Omental fat pad (tissue), 4 donors: Measurements from ENCODE around the gene B4GAT1. TPM values are rescaled to one million over a fixed set of nuclear protein-coding genes. Genes with fewer than 3 reads are reported as not detected.

Experiments
- ATAC-seq: fragments of 150-250 bp; one replicate; pipeline ENCODE4 v1.9.1; 2016; ENCODE audit warnings: mild to moderate bottlenecking, moderate library complexity; ENCODE audit not compliant: low FRiP score
- DNase-seq: peaks from one replicate; pipeline ENCODE4 v3.0.0-alpha.2; 2019; ENCODE audit warnings: low spot score
- total RNA-seq, 4 donors: library from RNA; depleted of rRNA; stranded (reverse); fragments of >200 nt; gene quantifications; one replicate each; pipeline ENCODE4 v1.1.0, GENCODE V29; 2016
- TF ChIP-seq, protein P1 (sequence below), 3 donors: fragments of 450-650 bp; IDR thresholded peaks; one replicate each; pipeline ENCODE4 v1.5.1; 2016 to 2017; ENCODE audit warnings: antibody characterized with exemption in 3 of 3, mild to moderate bottlenecking in 3 of 3, moderate library complexity in 2 of 3

B4GAT1 gene
- total RNA-seq, 4 donors from 2014 or later: 13.3 to 37.1 (median 21.1) TPM

DNA sequence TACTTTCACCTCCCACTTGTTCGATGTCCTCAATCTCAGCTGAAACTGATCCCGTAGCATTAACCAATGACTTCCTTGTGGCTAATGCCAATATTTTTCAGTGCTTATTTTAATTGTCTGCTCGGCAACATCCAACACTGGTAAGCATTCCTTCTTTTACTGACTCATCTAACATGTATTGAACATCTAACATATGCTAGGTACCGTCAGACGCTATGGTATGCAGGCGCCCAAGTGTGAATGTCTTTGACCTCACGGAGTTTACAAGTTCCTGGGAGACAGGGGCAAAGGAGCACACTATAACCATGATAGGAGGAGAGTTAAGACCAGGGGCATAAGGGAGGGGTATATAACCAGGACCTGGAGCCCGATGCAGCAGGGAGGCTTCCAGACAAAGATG is 4.3 kb downstream of the B4GAT1 start:
- ATAC-seq: no peak
- no peak for DNase-seq

GRCh38 chr11:66341502-66342126 is 5.8 kb downstream of the B4GAT1 start:
- TF ChIP-seq, protein P1, sequence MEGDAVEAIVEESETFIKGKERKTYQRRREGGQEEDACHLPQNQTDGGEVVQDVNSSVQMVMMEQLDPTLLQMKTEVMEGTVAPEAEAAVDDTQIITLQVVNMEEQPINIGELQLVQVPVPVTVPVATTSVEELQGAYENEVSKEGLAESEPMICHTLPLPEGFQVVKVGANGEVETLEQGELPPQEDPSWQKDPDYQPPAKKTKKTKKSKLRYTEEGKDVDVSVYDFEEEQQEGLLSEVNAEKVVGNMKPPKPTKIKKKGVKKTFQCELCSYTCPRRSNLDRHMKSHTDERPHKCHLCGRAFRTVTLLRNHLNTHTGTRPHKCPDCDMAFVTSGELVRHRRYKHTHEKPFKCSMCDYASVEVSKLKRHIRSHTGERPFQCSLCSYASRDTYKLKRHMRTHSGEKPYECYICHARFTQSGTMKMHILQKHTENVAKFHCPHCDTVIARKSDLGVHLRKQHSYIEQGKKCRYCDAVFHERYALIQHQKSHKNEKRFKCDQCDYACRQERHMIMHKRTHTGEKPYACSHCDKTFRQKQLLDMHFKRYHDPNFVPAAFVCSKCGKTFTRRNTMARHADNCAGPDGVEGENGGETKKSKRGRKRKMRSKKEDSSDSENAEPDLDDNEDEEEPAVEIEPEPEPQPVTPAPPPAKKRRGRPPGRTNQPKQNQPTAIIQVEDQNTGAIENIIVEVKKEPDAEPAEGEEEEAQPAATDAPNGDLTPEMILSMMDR (IDR thresholded peaks at IDR 0.05): no peak
- ATAC-seq (no peak), DNase-seq (no peak)

More for the DNA sequence above, 4.3 kb downstream of the B4GAT1 start:
- TF ChIP-seq, protein P1 (IDR thresholded peaks at IDR 0.05): no peak

- TF ChIP-seq, protein P1 (IDR thresholded peaks at IDR 0.05): no peak
- DNase-seq (no peak), ATAC-seq (no peak)
These were observed 6.6 kb downstream of the B4GAT1 start for GRCh38 chr11:66340596-66341501.

DNA sequence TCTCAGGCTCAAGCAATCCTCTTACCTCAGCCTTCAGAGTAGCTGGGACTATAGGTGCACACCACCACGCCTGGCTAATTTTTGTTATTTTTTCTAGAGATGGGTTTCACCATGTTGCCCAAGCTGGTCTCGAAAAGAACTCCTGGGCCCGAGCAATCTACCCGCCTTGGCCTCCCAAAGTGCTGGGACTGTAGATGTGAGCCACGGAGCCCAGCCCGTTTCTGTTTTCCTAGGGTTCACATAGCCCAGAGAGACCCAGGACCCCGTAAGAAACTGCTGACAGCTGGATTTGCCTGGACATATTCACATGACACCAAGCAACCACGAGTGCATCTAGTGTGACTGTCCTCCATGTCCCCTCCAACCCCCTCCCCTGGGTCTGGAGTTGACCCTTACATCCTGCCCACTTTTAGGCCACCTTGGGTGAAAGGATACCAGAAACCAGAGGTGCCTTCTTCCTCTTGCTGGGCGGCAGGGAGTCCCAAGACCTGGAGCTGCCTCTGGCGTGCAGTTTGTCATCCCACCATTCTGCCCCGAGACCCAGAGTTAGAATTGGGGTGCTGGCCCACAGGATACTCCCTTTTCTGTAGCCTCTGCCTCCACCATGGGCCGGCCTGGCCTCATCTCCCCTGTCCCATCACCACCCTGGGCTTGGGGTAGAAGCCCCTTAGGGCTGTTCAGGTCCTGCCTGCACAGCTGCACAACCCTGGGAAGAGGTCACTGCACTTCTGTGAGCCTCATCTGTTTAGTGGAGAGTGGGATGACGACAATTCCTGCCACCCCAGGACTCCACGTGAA is 7.5 kb downstream of the B4GAT1 start:
- no peak for DNase-seq
- TF ChIP-seq, protein P1 (IDR thresholded peaks at IDR 0.05): no peak
- ATAC-seq: no peak

DNA sequence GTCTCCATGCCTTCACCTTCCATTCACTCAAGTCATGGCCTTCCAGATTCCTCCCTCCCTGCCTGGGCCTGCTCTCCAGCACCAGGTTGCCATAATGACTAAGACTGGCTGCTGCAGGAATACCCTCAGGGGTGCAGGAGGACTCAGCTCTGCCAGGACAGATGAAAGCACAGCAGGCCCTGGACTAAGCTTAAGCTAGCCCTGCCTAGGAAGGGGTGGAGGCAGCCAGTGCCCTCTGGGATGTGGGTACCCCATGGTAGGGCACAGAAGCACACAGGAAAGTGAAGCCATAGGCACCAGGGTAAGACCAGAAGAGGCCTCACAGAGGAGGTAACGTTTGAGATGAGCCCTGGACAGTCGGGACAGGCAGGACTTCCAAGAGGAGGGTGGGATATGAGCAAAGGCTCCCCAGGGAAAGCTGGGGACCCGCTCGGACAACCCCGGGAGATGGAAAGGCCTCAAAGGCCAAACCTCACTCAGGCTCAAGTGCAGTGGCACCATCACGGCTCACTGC is 8.2 kb downstream of the B4GAT1 start:
- no peak for ATAC-seq
- TF ChIP-seq, protein P1 (IDR thresholded peaks at IDR 0.05): no peak
- DNase-seq: no peak

DNA sequence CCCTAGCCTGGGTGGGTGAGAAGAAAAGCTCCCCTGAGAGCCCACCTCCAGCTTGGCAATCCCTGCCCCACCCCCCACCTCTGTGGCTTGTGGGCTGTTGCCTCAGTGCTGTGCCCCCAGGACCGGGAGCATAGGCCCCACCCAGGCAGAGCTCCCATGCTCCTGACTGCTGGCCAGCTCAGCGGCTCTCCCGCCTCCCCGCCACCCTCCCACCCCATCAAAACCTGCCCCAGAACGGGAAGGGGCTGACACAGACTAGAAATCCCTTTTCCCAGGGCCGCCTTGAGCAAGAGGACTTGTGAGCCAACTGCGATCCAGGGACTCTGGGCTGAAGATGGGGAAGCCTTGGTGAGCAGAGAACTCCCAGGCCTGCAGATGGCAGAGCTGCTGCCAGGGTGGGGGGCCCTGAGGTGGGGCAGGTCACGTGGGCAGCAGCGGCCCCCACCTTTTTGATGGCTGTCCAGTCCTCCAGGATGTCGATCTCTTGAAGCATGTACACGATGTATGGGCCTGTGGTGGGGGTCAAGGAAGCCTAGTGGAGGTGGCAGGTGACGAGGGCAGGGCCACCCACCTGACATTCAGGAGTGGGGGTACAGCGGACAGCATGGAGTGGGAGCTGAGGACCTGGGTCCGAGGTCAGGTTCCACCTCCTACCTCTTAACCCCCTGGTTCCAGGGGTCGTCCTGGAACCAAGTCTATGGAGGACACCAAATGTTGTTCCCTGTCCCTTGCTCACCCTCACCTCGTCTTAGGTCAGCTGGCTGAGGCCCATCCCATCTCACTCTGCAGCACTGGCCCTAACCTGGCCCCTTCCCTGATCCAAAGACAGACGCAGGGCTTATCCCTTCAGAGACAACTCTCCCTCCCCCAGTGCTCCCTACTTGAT is 8.9 kb downstream of the B4GAT1 start:
- TF ChIP-seq, protein P1 (IDR thresholded peaks at IDR 0.05): no peak
- ATAC-seq (no peak), DNase-seq (no peak)
